HepG2 (cell line): Measurements from ENCODE around the gene CALML5. TPM values are rescaled to one million over a fixed set of nuclear protein-coding genes. Genes with fewer than 3 reads are reported as not detected.

Source experiments
- GPN1 ChIP-seq: sonication (generic); formaldehyde crosslinking; IDR thresholded peaks from 2 replicates; pipeline ENCODE4 v1.5.1; 2020; ENCODE audit warnings: missing genetic modification reagents, borderline replicate concordance
- HNF1A ChIP-seq, 2 experiments: sonication (generic) in 1 of 2; formaldehyde crosslinking in 1 of 2; IDR thresholded peaks; 2 replicates each; pipeline versions ENCODE4 v1.4.0 to v1.6.1; 2016 to 2020; ENCODE audit warnings: borderline replicate concordance in 1 of 2, low read depth in 1 of 2, mild to moderate bottlenecking in 1 of 2, missing genetic modification reagents in 1 of 2
- NFRKB ChIP-seq: fragments of 450-650 bp; IDR thresholded peaks from 2 replicates; pipeline ENCODE4 v1.6.1; 2017
- NFYB ChIP-seq: sonication (generic); formaldehyde crosslinking; IDR thresholded peaks from 2 replicates; pipeline ENCODE4 v1.4.0; 2020; ENCODE audit warnings: missing genetic modification reagents
- NRL ChIP-seq: sonication (generic); formaldehyde crosslinking; IDR thresholded peaks from 2 replicates; pipeline ENCODE4 v1.5.0; 2020; ENCODE audit warnings: missing genetic modification reagents, mild to moderate bottlenecking, moderate library complexity, borderline replicate concordance
- PRMT3 ChIP-seq: sonication (generic); formaldehyde crosslinking; IDR thresholded peaks from 2 replicates; pipeline ENCODE4 v1.8.1; 2022; ENCODE audit warnings: low read depth, mild to moderate bottlenecking, moderate library complexity, missing genetic modification reagents, borderline replicate concordance
- RERE ChIP-seq: IDR thresholded peaks from 2 replicates; pipeline ENCODE4 v1.6.1; 2016; ENCODE audit warnings: low read depth, missing genetic modification reagents, missing compliant biosample characterization
- RFX5 ChIP-seq: IDR thresholded peaks from 2 replicates; pipeline ENCODE4 v1.6.1; 2011; ENCODE audit warnings: low read depth, low read length, improper control_type of control experiment
- SALL1 ChIP-seq: sonication (generic); formaldehyde crosslinking; IDR thresholded peaks from 2 replicates; pipeline ENCODE4 v1.8.0; 2022; ENCODE audit warnings: mild to moderate bottlenecking, missing genetic modification reagents
- TBL1XR1 ChIP-seq: fragments of 150-350 bp; IDR thresholded peaks from 2 replicates; pipeline ENCODE4 v1.6.1; 2014; ENCODE audit warnings: borderline replicate concordance, low read length; ENCODE audit not compliant: partially characterized antibody
- TMF1 ChIP-seq: sonication (generic); formaldehyde crosslinking; IDR thresholded peaks from 2 replicates; pipeline ENCODE4 v1.8.1; 2022; ENCODE audit warnings: low read depth, missing genetic modification reagents
- ZBTB39 ChIP-seq: sonication (generic); formaldehyde crosslinking; IDR thresholded peaks from 2 replicates; pipeline ENCODE4 v1.5.0; 2020; ENCODE audit warnings: missing genetic modification reagents
- ZNF10 ChIP-seq: sonication (generic); formaldehyde crosslinking; IDR thresholded peaks from 2 replicates; pipeline ENCODE4 v1.4.0; 2020; ENCODE audit warnings: mild to moderate bottlenecking, low read depth, missing genetic modification reagents, borderline replicate concordance
- ZNF292 ChIP-seq: sonication (generic); formaldehyde crosslinking; IDR thresholded peaks from 2 replicates; pipeline ENCODE4 v1.8.1; 2022; ENCODE audit warnings: mild to moderate bottlenecking, low read depth, missing genetic modification reagents, borderline replicate concordance
- ZNF33A ChIP-seq: sonication (generic); formaldehyde crosslinking; IDR thresholded peaks from 2 replicates; pipeline ENCODE4 v1.5.1; 2020; ENCODE audit warnings: missing genetic modification reagents, mild to moderate bottlenecking, moderate library complexity, borderline replicate concordance
- ZNF777 ChIP-seq: sonication (generic); formaldehyde crosslinking; IDR thresholded peaks from 2 replicates; pipeline ENCODE4 v1.4.0; 2020; ENCODE audit warnings: missing genetic modification reagents
- ZNF83 ChIP-seq: sonication (generic); formaldehyde crosslinking; IDR thresholded peaks from 2 replicates; pipeline ENCODE4 v1.4.0; 2020; ENCODE audit warnings: missing genetic modification reagents, mild to moderate bottlenecking, borderline replicate concordance
- ZSCAN25 ChIP-seq: sonication (generic); formaldehyde crosslinking; IDR thresholded peaks from 2 replicates; pipeline ENCODE4 v1.8.0; 2022; ENCODE audit warnings: mild to moderate bottlenecking, missing genetic modification reagents
- polyA plus RNA-seq, 8 experiments: library from polyadenylated mRNA; depleted of rRNA in 3 of 8; stranded (reverse) in 7 of 8; unstranded in 1 of 8; fragments of >200 nt; fragmentation: Illumina TruSeq in 4 of 8; extraction: Trizol in 4 of 8; gene quantifications; 2 replicates each; pipeline versions ENCODE4 v1.2.1 to v1.2.3, GENCODE V29; 2011 to 2016; ENCODE audit warnings: low read depth in 4 of 8, missing spikeins in 1 of 8, mixed read lengths in 1 of 8; ENCODE audit not compliant: insufficient read depth in 1 of 8
- total RNA-seq, 5 experiments: library from RNA; depleted of rRNA; stranded (reverse); fragments of >200 nt; fragmentation: Illumina TruSeq; extraction: Trizol; gene quantifications; 2 replicates each; pipeline ENCODE4 v1.2.3, GENCODE V29; 2016; ENCODE audit warnings: low read depth in 1 of 5

CALML5 gene
- total and polyA plus RNA-seq, 2 of the 13 experiments (the other 11 are each of a cell fraction or from before 2014, with no cell fraction given): not detected

GRCh38 chr10:5507649-5508131, 8.3 kb upstream of the CALML5 start (continued):
- TF ChIP-seq HNF1A (IDR thresholded peaks at IDR 0.05; ENCODE audit: low read depth) (no peak), HNF1A (CRISPR knock-in tag; IDR thresholded peaks at IDR 0.05; ENCODE audit: borderline replicate concordance) (no peak), ZNF777 (CRISPR knock-in tag) (no peak), NFRKB (no peak), ZNF83 (no peak), PRMT3 (CRISPR knock-in tag) (no peak), ZSCAN25 (CRISPR knock-in tag) (0 out of 2 replicates have a peak, but pooled peaks have one; percentile 69), RERE (CRISPR knock-in tag) (no peak), TBL1XR1 (no peak), TMF1 (CRISPR knock-in tag) (no peak), NFYB (no peak), ZBTB39 (CRISPR knock-in tag) (no peak), ZNF33A (CRISPR knock-in tag) (no peak), ZNF292 (0 out of 2 replicates have a peak, but pooled peaks have one; percentile 50), NRL (CRISPR knock-in tag) (0 out of 2 replicates have a peak, but pooled peaks have one; percentile 37), ZNF10 (CRISPR knock-in tag) (no peak), GPN1 (CRISPR knock-in tag) (no peak), RFX5 (peak; percentile 66), SALL1 (CRISPR knock-in tag) (0 out of 2 replicates have a peak, but pooled peaks have one; percentile 29)
